ENCODE measurements around the gene GHR. TPM values are rescaled to one million over a fixed set of nuclear protein-coding genes. Genes with fewer than 3 reads are reported as not detected.

GHR gene
- total RNA-seq, 2 donors from 2014 or later, result 5.7 to 12.9 TPM

GRCh38 chr5:42668254-42668653 lies 245.0 kb downstream of the GHR start:
- WGBS, 2 donors, result 93 to 96% methylated on average over 2 of the region's 2 CpGs
- no peak overlapping the region for H3K27ac ChIP-seq
- no peaks in the 10 kb centered on the region for H3K27me3 ChIP-seq
- ATAC-seq, result no peak
- no peak overlapping the region for H3K4me3 ChIP-seq
- peaks cover 0 to 7% (median 0%) of the 10 kb centered on the region in 3 donors for H3K9me3 ChIP-seq
- no peak for DNase-seq
- no peaks in the 10 kb centered on the region for H3K4me1 ChIP-seq
- H3K36me3 ChIP-seq (replicated peaks in 1 of 2; ENCODE audit: insufficient read depth in 1 of 2, low read depth in 2 of 2), result no peaks in the 10 kb centered on the region
- TF ChIP-seq POLR2A (IDR thresholded peaks at IDR 0.05), result no peak
- intact Hi-C loops (cut with DNase I), result no loop called here

DNA sequence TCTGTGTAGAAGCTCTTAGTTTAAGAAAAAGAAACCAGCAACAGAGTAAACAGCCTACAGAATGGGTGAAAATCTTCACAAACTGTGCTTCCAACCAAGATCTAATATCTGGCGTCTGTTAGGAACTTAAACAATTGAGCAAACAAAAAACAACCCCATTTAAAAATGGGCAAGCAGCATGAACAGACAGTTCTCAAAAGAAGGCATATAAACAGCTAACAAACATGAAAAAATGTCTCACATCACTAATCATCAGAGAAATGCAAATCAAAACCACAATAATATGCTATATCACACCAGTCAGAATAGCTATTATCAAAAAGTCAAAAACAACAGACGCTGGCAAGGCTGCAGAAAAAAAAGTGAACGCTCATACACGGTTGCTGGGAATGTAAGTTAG lies 249.7 kb downstream of the GHR start:
- Histone ChIP-seq H3K9me3 (peaks cover 0 to 7% (median 0%) of the 10 kb centered on the region in 3 donors), H3K4me3 (no peak overlapping the region), H3K36me3 (replicated peaks in 1 of 2; ENCODE audit: insufficient read depth in 1 of 2, low read depth in 2 of 2) (no peaks in the 10 kb centered on the region), H3K27me3 (no peaks in the 10 kb centered on the region), H3K4me1 (no peaks in the 10 kb centered on the region), H3K27ac (no peak overlapping the region)
- DNase-seq (no peak), ATAC-seq (no peak)
- intact Hi-C loops (cut with DNase I), result no loop called here
- WGBS, 2 donors, result 88 to 89% methylated on average over 4 of the region's 4 CpGs
- TF ChIP-seq CTCF (IDR thresholded peaks at IDR 0.05) (no peak), POLR2A (IDR thresholded peaks at IDR 0.05) (no peak)

DNA sequence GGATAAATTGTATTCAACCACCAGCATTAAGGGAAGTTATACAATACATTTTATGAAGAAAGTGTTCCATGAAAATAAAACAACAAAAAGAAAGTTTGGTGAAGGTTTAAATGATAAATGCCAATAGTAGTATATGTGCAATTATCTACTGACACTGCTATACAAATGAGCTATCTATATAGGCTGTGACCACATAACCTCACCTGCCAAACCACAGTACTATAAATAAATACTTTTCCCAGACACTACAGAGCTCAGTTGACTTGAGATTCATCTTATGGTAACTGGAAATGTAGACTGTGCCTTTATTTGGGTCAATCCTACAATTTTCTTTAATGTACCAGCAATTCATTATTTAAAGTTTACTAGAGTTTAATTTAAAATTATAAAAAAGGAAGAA lies 252.4 kb downstream of the GHR start:
- no peak for ATAC-seq
- intact Hi-C loops (cut with DNase I), result no loop called here
- H3K9me3 ChIP-seq, result no peaks in the 10 kb centered on the region

GRCh38 chr5:42676362-42676761 lies 253.1 kb downstream of the GHR start:
- Histone ChIP-seq H3K27me3 (no peaks in the 10 kb centered on the region), H3K4me1 (no peaks in the 10 kb centered on the region), H3K4me3 (no peak overlapping the region), H3K27ac (no peak overlapping the region), H3K36me3 (replicated peaks in 1 of 2; ENCODE audit: insufficient read depth in 1 of 2, low read depth in 2 of 2) (no peaks in the 10 kb centered on the region), H3K9me3 (no peaks in the 10 kb centered on the region)
- WGBS, 2 donors, result 74 to 80% methylated on average over 1 of the region's 1 CpG
- DNase-seq, result no peak
- no peak for ATAC-seq
- intact Hi-C loops (cut with DNase I), result no loop called here
- TF ChIP-seq POLR2A (IDR thresholded peaks at IDR 0.05) (no peak), CTCF (IDR thresholded peaks at IDR 0.05) (no peak)

More for the DNA sequence above, 252.4 kb downstream of the GHR start:
- Histone ChIP-seq H3K4me1 (no peaks in the 10 kb centered on the region), H3K36me3 (replicated peaks in 1 of 2; ENCODE audit: insufficient read depth in 1 of 2, low read depth in 2 of 2) (no peaks in the 10 kb centered on the region), H3K4me3 (no peak overlapping the region), H3K27me3 (no peaks in the 10 kb centered on the region), H3K27ac (no peak overlapping the region)
- TF ChIP-seq CTCF (IDR thresholded peaks at IDR 0.05), result no peak
- no peak for DNase-seq

GRCh38 chr5:42677156-42677842 lies 254.1 kb downstream of the GHR start:
- Histone ChIP-seq H3K27me3 (no peaks in the 10 kb centered on the region), H3K4me1 (no peaks in the 10 kb centered on the region), H3K27ac (no peak overlapping the region), H3K9me3 (no peaks in the 10 kb centered on the region), H3K4me3 (no peak overlapping the region), H3K36me3 (replicated peaks in 1 of 2; ENCODE audit: insufficient read depth in 1 of 2, low read depth in 2 of 2) (no peaks in the 10 kb centered on the region)
- intact Hi-C loops (cut with DNase I), result no loop called here
- no peak for DNase-seq
- no peak for ATAC-seq
- WGBS, 2 donors, result 81 to 83% methylated on average over 5 of the region's 5 CpGs
- TF ChIP-seq POLR2A (IDR thresholded peaks at IDR 0.05), result no peak
- no peak for TF ChIP-seq CTCF (IDR thresholded peaks at IDR 0.05)
